HPDE6-E6E7 (cell line): ENCODE results near the gene PLLP.

Experiments
- DNase-seq: peaks from one replicate; pipeline ENCODE4 v3.0.0; 2011; ENCODE audit warnings: missing footprints; ENCODE audit errors: extremely low spot score

Gene PLLP

DNA sequence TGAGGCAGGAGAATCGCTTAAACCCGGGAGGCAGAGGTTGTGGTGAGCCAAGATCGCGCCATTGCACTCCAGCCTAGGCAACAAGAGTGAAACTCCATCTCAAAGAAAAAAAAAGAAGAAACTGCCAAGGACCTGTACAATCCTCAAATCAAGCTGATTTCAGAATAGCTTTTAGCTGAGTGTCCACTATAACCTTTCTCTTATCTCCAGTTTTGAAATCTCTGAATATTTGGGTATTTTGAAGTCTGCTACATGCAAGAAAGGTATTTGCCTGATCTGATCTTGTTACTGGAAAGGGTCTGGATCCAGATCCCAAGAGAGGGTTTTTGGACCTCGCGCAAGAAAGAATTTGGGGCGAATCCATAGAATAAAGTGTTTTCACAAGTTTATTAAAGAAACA is 58.5 kb downstream of the PLLP start:
- no peak for DNase-seq

DNA sequence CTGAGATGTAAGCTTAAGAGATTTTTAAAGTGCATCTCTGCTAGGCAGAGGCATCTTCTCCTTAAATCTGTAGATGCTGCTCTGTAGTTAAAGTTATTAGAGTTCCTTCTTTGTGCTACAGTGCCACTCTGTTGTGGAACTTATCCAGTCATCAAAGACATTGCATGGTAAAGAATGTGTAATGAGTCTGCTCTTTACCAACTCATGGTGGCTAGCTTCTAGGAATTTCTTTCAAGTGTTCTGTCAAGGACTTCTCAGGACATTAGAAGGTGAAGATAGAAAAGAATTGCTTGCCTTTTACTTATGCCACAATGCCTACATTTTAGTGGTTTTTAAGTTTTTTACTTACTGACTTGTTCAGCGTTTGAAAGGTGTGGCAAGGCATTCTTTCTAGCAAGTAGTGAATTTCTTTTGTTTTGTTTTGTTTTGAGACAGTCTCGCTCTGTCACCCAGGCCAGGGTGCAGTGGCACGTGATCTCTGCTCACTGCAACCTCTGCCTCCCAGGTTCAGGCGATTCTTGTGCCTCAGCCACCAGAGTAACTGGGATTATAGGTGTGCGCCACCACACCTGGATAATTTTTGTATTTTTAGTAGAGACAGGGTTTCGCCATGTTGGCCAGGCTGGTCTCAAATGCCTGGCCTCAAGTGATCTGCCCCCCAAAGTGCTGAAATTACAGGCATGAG is 59.7 kb downstream of the PLLP start:
- no peak for DNase-seq

DNA sequence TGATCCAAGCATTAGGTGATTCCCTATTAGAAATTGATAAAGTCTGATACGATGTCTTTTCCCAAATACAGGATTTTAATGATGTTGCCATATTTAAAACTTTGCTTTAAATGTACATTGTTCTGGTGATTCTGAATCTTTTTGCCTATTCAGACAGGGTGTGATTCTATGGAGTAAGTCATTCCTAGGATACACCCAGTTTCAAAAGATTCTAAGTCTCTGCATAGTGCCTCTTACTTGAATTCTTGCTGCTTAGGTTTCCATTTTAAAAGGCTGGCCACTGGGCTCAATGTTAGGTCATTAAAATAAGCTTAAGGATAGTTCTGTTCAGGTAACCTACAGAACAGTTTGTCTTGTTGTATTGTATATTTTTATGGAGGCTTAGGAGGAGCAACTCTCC is 61.4 kb downstream of the PLLP start:
- no peak for DNase-seq

DNA sequence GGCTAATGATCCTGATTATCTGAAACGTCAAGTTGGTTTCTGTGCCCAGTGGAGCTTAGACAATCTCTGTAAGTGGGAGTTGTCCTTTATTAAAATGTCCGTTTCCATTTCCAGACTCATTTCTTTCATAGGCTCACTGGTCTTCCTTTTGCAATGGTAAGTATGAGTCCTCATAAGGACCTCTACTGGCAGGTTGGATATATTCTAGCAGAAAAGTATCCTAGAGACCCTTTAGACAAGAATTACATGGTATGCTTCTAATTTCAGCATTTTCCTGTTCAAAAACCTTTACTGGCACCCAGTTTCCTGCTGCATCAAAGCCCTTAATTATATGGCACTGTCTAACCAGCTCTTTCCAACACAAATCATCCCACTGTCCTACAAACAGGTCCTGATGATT is 67.5 kb downstream of the PLLP start:
- DNase-seq, result no peak

DNA sequence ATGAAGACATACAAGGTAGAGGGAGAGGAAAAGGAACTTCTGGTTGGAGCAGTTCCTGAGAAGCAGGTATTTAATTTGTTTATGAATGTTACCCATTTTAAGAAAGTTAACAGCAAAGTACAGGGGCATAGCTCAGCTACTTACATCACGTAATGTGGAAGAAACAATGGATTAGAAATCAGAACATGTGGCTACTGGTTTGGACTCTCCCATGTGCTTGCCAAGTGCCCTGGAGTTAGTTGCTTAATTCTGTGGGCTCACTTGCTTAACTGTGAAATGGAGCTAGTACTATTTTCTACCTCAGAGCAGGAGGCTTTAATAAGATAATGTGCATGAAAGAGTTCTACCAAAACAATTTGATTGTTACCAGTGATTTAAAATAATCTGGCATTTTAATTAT is 71.0 kb downstream of the PLLP start:
- peak; percentile 50 for DNase-seq

DNA sequence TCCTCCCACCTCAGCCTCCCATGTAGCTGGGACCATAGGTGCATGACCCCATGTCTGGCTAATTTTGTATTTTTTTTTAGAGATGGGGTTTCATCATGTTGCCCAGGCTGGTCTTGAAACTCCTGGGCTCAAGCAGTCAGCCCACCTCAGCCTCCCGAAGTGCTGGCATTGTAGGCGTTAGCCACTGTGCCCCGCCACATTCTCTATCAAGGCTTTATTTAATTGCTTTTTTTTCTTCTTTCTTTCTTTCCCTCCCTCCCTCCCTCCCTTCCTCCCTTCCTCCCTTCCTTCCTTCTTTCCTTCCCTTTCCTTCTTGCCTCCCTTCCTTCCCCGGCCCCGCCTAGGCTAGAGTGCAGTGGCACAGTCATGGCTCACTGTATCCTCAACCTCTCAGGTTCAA is 74.7 kb downstream of the PLLP start:
- DNase-seq, result no peak

DNA sequence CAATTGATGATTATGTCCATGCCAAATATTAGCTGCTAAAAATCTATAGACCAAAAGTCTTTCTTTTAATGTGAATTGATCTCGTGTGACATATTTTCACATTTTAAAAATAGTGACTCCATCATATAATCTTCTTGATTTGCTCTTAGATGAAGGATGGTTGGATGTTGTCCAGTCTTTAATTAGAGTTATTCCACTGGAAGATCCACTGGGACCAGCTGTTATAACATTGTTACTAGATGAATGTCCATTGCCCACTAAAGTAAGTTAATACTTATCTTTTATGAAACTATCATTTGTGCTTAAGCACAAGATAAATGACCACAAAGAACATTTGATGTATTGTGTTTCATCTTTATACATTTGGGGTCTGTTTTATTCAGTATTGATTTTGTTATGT is 75.5 kb downstream of the PLLP start:
- no peak for DNase-seq
